Measurements from ENCODE around the gene PGLYRP2. TPM values are rescaled to one million over a fixed set of nuclear protein-coding genes. Genes with fewer than 3 reads are reported as not detected.

Gene PGLYRP2
- total RNA-seq, 1 experiment from 2014 or later, result not detected

DNA sequence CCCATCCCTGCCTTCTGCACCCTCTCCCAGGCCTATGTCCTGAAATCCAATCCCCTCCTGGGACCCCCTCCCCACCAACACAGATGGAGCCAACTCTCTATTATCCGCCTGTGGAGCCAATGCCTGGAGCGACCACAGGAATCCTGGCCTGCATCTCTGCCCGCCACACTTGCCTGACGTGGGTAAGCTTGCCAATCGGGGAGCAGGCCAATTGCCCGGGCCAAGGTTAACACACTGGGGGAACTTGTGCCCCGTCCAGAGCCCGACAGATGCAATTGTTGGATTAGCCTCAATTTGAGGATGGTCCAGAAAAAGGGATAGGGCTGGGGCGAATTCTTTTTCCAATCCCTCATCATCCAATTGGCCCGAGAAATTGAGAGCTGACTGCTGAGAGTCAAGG, 35.5 kb downstream of the PGLYRP2 start:
- Mint-ChIP-seq H3K4me1 (ENCODE audit: low read depth, unreplicated experiment) (peaks cover 6% of the 10 kb centered on the region), H3K27me3 (ENCODE audit: insufficient read depth, unreplicated experiment) (no peaks in the 10 kb centered on the region), H3K4me3 (ENCODE audit: unreplicated experiment) (no peak overlapping the region), H3K27ac (ENCODE audit: unreplicated experiment) (no peak overlapping the region), H3K36me3 (ENCODE audit: insufficient read depth, unreplicated experiment) (peaks cover 5% of the 10 kb centered on the region), H3K9me3 (ENCODE audit: unreplicated experiment) (no peaks in the 10 kb centered on the region)
- intact Hi-C loops (cut with micrococcal nuclease; ENCODE audit: unreplicated experiment), result no loop called here
- no peaks in the 10 kb centered on the region for H3K36me3 ChIP-seq (ENCODE audit: control insufficient read depth, insufficient read depth, low read length)
- ChIA-PET CTCF (no interaction called here), POLR2A (no interaction called here)
- TF ChIP-seq CTCF (IDR thresholded peaks at IDR 0.05; ENCODE audit: insufficient read depth in 1 of 2, low read depth in 1 of 2, low read length in 1 of 2, severe bottlenecking in 1 of 2, unreplicated experiment in 1 of 2), result no peak
- no peaks in the 10 kb centered on the region for H3K27me3 ChIP-seq (replicated peaks; ENCODE audit: control insufficient read depth, insufficient read depth, low read length)
- no peak for DNase-seq
- no TSS peak for BruUV-seq (replicated peaks)
- H3K4me3 ChIP-seq (ENCODE audit: low read depth, low read length), result no peak overlapping the region
- no peaks in the 10 kb centered on the region for H3K9me3 ChIP-seq
- H3K4me1 ChIP-seq, result peaks cover 6% of the 10 kb centered on the region; the same call in 1 of the 2 replicates

DNA sequence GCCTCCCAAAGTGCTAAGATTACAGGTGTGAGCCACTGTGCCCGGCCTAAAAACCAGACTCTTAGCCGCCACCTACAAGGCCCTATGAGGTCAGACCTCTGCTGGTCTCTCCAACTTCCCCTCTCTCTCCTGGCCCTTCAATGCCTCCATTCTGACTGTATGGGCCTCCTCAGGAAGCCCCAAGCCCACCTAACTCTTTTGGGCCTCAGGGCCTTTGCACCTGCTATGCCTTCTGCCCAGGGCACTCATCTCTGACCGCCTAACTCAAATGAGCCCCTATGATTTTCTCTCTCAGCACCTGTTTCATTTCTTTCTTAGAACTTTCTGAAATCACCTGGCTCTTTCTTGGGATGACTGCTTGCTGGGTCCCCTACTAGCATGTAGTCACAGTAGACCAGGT, 36.0 kb downstream of the PGLYRP2 start:
- no peak for DNase-seq
- Histone ChIP-seq H3K36me3 (ENCODE audit: control insufficient read depth, insufficient read depth, low read length) (no peaks in the 10 kb centered on the region), H3K9me3 (no peaks in the 10 kb centered on the region), H3K27me3 (replicated peaks; ENCODE audit: control insufficient read depth, insufficient read depth, low read length) (no peaks in the 10 kb centered on the region), H3K4me1 (peaks cover 7% of the 10 kb centered on the region), H3K4me3 (ENCODE audit: low read depth, low read length) (no peak overlapping the region)
- H3K4me1 Mint-ChIP-seq (ENCODE audit: low read depth, unreplicated experiment), result peaks cover under 1% of the 10 kb centered on the region
- ChIA-PET CTCF (no interaction called here), POLR2A (no interaction called here)
- no peaks in the 10 kb centered on the region for H3K9me3 Mint-ChIP-seq (ENCODE audit: unreplicated experiment)
- no TSS peak for BruUV-seq (replicated peaks)
- no peaks in the 10 kb centered on the region for H3K27me3 Mint-ChIP-seq (ENCODE audit: insufficient read depth, unreplicated experiment)
- no peak for TF ChIP-seq CTCF (IDR thresholded peaks at IDR 0.05; ENCODE audit: insufficient read depth in 1 of 2, low read depth in 1 of 2, low read length in 1 of 2, severe bottlenecking in 1 of 2, unreplicated experiment in 1 of 2)
- intact Hi-C loops (cut with micrococcal nuclease; ENCODE audit: unreplicated experiment), result no loop called here
- no peak overlapping the region for H3K27ac Mint-ChIP-seq (ENCODE audit: unreplicated experiment)
- no peak overlapping the region for H3K4me3 Mint-ChIP-seq (ENCODE audit: unreplicated experiment)
- H3K36me3 Mint-ChIP-seq (ENCODE audit: insufficient read depth, unreplicated experiment), result peaks cover 5% of the 10 kb centered on the region

DNA sequence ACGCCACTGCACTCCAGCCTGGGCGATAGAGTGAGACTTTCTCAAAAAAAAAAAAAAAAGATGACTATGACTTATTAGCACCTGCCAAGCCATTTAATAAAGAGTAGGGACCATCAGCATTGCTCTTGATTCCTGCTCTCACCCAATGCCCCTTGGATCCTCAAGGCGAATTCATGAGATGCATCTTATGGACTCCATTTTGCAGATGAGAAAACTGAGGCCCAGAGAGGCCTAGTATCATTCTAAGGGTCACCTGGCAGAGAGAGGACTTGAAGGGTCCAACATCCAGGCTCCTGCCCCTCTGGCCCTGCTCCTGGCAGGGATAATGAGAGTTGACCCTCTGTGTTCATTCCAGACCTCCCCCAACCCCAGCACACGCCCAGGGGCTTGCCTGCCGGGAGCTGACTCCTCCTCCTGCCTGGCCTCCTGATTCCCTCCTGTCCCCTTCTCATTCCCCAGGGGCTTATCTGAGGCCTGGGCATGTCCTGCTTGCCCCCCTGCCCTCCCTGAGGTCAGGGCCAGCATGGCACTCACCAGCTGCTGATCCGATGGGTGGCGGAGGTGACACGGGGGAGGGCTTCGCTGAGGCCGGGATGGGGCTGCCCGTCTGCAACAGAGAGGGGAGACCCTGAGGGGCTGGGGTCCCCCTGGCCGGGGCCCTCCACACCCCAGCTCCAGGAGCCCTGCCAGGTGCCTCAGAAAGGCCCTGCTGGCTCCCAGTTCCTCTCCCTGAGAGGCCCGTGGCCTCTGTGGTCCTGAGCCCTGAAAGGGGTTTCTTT, 37.0 kb downstream of the PGLYRP2 start:
- intact Hi-C loops (cut with micrococcal nuclease; ENCODE audit: unreplicated experiment), result no loop called here
- no peak for DNase-seq
- Mint-ChIP-seq H3K4me3 (ENCODE audit: unreplicated experiment) (no peak overlapping the region), H3K36me3 (ENCODE audit: insufficient read depth, unreplicated experiment) (peaks cover 5% of the 10 kb centered on the region), H3K4me1 (ENCODE audit: low read depth, unreplicated experiment) (no peaks in the 10 kb centered on the region), H3K27ac (ENCODE audit: unreplicated experiment) (no peak overlapping the region), H3K9me3 (ENCODE audit: unreplicated experiment) (no peaks in the 10 kb centered on the region), H3K27me3 (ENCODE audit: insufficient read depth, unreplicated experiment) (no peaks in the 10 kb centered on the region)
- H3K4me1 ChIP-seq, result peaks cover 17% of the 10 kb centered on the region
- no TSS peak for BruUV-seq (replicated peaks)
- no peaks in the 10 kb centered on the region for H3K9me3 ChIP-seq
- no peaks in the 10 kb centered on the region for H3K36me3 ChIP-seq (ENCODE audit: control insufficient read depth, insufficient read depth, low read length)
- no peaks in the 10 kb centered on the region for H3K27me3 ChIP-seq (replicated peaks; ENCODE audit: control insufficient read depth, insufficient read depth, low read length)
- no peak overlapping the region for H3K4me3 ChIP-seq (ENCODE audit: low read depth, low read length)
- no peak for TF ChIP-seq CTCF (IDR thresholded peaks at IDR 0.05; ENCODE audit: insufficient read depth in 1 of 2, low read depth in 1 of 2, low read length in 1 of 2, severe bottlenecking in 1 of 2, unreplicated experiment in 1 of 2)
- POLR2A ChIA-PET, result no interaction called here
- CTCF ChIA-PET, result no interaction called here
